ENCODE data around the gene CYFIP1.

DNA sequence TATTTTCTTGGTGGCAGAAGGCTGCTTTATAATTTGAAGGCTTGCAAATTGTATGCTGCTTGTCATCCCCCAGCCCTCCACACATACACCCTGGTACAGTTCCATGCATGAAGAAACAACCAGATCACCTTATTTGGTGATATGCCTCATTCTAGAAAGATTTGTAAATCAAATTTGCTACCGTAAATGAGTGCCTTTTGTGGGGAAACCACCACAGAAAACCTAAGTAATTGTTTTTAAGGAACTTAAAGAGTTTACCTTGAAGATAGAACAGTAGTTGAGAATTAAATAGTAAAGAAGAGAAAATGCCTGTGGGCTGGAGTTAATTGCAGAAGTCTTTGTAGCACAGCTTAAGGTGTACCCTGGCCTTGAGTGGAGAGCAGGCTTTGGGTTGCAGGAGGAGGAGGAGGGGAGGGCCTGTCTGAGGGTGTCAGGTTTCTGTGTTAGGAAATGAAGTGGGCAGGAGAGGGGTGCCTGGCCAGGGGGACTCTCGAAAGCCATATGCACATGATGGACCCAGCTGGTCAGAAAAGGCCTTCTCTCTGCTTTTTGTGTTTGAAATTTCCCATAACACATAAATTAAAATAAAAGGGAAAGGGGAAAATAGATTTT is 134.8 kb downstream of the CYFIP1 start:
- TF ChIP-seq, protein P1, sequence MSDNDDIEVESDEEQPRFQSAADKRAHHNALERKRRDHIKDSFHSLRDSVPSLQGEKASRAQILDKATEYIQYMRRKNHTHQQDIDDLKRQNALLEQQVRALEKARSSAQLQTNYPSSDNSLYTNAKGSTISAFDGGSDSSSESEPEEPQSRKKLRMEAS (IDR thresholded peaks at IDR 0.05; ENCODE audit: low read depth, low read length): no peak
- TF ChIP-seq MYC (IDR thresholded peaks at IDR 0.05; ENCODE audit: low read depth, low read length): no peak
- TF ChIP-seq, protein P2, sequence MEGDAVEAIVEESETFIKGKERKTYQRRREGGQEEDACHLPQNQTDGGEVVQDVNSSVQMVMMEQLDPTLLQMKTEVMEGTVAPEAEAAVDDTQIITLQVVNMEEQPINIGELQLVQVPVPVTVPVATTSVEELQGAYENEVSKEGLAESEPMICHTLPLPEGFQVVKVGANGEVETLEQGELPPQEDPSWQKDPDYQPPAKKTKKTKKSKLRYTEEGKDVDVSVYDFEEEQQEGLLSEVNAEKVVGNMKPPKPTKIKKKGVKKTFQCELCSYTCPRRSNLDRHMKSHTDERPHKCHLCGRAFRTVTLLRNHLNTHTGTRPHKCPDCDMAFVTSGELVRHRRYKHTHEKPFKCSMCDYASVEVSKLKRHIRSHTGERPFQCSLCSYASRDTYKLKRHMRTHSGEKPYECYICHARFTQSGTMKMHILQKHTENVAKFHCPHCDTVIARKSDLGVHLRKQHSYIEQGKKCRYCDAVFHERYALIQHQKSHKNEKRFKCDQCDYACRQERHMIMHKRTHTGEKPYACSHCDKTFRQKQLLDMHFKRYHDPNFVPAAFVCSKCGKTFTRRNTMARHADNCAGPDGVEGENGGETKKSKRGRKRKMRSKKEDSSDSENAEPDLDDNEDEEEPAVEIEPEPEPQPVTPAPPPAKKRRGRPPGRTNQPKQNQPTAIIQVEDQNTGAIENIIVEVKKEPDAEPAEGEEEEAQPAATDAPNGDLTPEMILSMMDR (IDR thresholded peaks at IDR 0.05; ENCODE audit: low read depth, low read length): no peak

Data from NB4 (cell line).